K562 (cell line): ENCODE measurements around the gene PARD3. TPM values are rescaled to one million over a fixed set of nuclear protein-coding genes. Genes with fewer than 3 reads are reported as not detected.

Source experiments
- ATAC-seq: fragments of 200-7000 bp; cut with Tn5 transposase; 3 replicates; pipeline ENCODE4 v1.9.1; 2020; ENCODE audit warnings: moderate library complexity
- BruUV-seq: library from RNA; stranded (reverse); fragments of 400-500 nt; replicated peaks from 2 replicates; lab custom pipeline; 2021; lab: Mats Ljungman, UMichigan
- CTCF ChIA-PET: fragments of 300-600 bp; formaldehyde crosslinking; extraction: SDS; loops from one replicate; lab custom pipeline; 2021; ENCODE audit warnings: low intra/inter-chr PET ratio; lab: Yijun Ruan, JAX
- POLR2A ChIA-PET: fragments of 300-600, 350-650 bp; sonication (Branson Sonifier 250); formaldehyde crosslinking; extraction: SDS; loops from one replicate; lab custom pipeline; 2021; ENCODE audit warnings: antibody characterized with exemption, inconsistent platforms; lab: Yijun Ruan, JAX
- DNase-seq, 4 experiments: peaks; one replicate each; pipeline versions ENCODE4 v3.0.0 to v3.0.0-alpha.2; 2011 to 2018; ENCODE audit warnings: low spot score in 3 of 4, mixed read lengths in 3 of 4; ENCODE audit errors: extremely low read depth in 1 of 4
- FAIRE-seq: peaks from 2 replicates; lab custom pipeline; 2011; peaks lifted over from hg19 to GRCh38; lab: Jason Lieb, UNC
- H2AFZ ChIP-seq: 2 replicates; pipeline ENCODE4 v1.6.0; 2011; ENCODE audit warnings: low read depth, low read length, control low read depth, inconsistent platforms
- H3K27ac ChIP-seq: fragments of 200-600 bp; 3 replicates; pipeline ENCODE4 v1.8.0; 2011; ENCODE audit warnings: low read depth, mild to moderate bottlenecking, control low read depth, inconsistent platforms, low read length, moderate library complexity, mixed read lengths; ENCODE audit errors: extremely low read depth
- H3K27me3 ChIP-seq, 2 experiments: fragments of 300-600 bp in 1 of 2; 2 replicates in 1 of 2; 3 replicates in 1 of 2; pipeline versions ENCODE4 v1.6.0 to v1.8.0; 2011; ENCODE audit warnings: inconsistent platforms in 2 of 2, low read length in 2 of 2, mild to moderate bottlenecking in 1 of 2, mixed read lengths in 1 of 2, moderate library complexity in 1 of 2; ENCODE audit not compliant: control insufficient read depth in 2 of 2, insufficient read depth in 2 of 2
- H3K36me3 ChIP-seq: fragments of 300-600 bp; 3 replicates; pipeline ENCODE4 v1.8.0; 2011; ENCODE audit warnings: mild to moderate bottlenecking, low read length, inconsistent platforms; ENCODE audit not compliant: control insufficient read depth, insufficient read depth
- H3K4me1 ChIP-seq, 2 experiments: fragments of 200-600 bp in 1 of 2; replicated peaks in 1 of 2; 2 replicates in 1 of 2; 3 replicates in 1 of 2; pipeline versions ENCODE4 v1.5.1 to v1.8.0; 2011; ENCODE audit warnings: inconsistent platforms in 2 of 2, low read length in 2 of 2, mild to moderate bottlenecking in 1 of 2, mixed read lengths in 1 of 2, moderate library complexity in 1 of 2; ENCODE audit not compliant: control insufficient read depth in 2 of 2, insufficient read depth in 2 of 2
- H3K4me2 ChIP-seq: 2 replicates; pipeline ENCODE4 v1.6.1; 2011; ENCODE audit warnings: low read length, control low read depth, inconsistent platforms, mixed read lengths; ENCODE audit not compliant: insufficient read depth
- H3K4me3 ChIP-seq: fragments of 200-600 bp; sonication (generic), shearing (Covaris generic); 2 replicates; pipeline ENCODE4 v1.5.1; 2016; ENCODE audit warnings: control low read depth, inconsistent platforms
- H3K79me2 ChIP-seq: fragments of 200-600 bp; 3 replicates; pipeline ENCODE4 v1.8.0; 2011; ENCODE audit warnings: low read length, inconsistent platforms; ENCODE audit not compliant: control insufficient read depth, insufficient read depth
- H3K9ac ChIP-seq, 2 experiments: 2 replicates each; pipeline versions ENCODE4 v1.6.0 to v1.6.1; 2011; ENCODE audit warnings: low read depth in 2 of 2, low read length in 2 of 2, control low read depth in 1 of 2, inconsistent platforms in 1 of 2, mild to moderate bottlenecking in 1 of 2, mixed read lengths in 1 of 2; ENCODE audit not compliant: insufficient read depth in 1 of 2
- H3K9me1 ChIP-seq: one replicate; pipeline ENCODE4 v1.6.0; 2011; ENCODE audit warnings: inconsistent platforms, mild to moderate bottlenecking, low read length, moderate library complexity; ENCODE audit not compliant: control insufficient read depth, insufficient read depth
- H3K9me3 ChIP-seq: replicated peaks from 2 replicates; pipeline ENCODE4 v1.5.1; 2011; ENCODE audit warnings: low read depth, low read length, inconsistent platforms; ENCODE audit not compliant: control insufficient read depth, insufficient read depth
- H4K20me1 ChIP-seq: replicated peaks from 2 replicates; pipeline ENCODE4 v1.6.1; 2011; ENCODE audit warnings: low read length, inconsistent platforms, mixed read lengths; ENCODE audit not compliant: control insufficient read depth, insufficient read depth
- ARID1B ChIP-seq: fragments of 450-650 bp; IDR thresholded peaks from 2 replicates; pipeline ENCODE4 v1.6.1; 2016; ENCODE audit warnings: antibody characterized with exemption, mild to moderate bottlenecking, inconsistent platforms
- HDAC2 ChIP-seq: fragments of 450-650 bp; IDR thresholded peaks from 2 replicates; pipeline ENCODE4 v1.6.1; 2016; ENCODE audit warnings: mild to moderate bottlenecking
- HINFP ChIP-seq: fragments of 450-650 bp; conservative IDR thresholded peaks from 2 replicates; pipeline ENCODE4 v1.6.1; 2016; ENCODE audit warnings: missing genetic modification characterization, low read depth, mild to moderate bottlenecking, control low read depth, missing compliant biosample characterization
- HMGXB4 ChIP-seq: sonication (generic); formaldehyde crosslinking; IDR thresholded peaks from 2 replicates; pipeline ENCODE4 v1.8.1; 2023; ENCODE audit warnings: mild to moderate bottlenecking, missing genetic modification reagents
- KLF13 ChIP-seq: fragments of 450-650 bp; IDR thresholded peaks from 2 replicates; pipeline ENCODE4 v1.6.1; 2016; ENCODE audit warnings: missing genetic modification characterization, low read depth, mild to moderate bottlenecking, missing compliant biosample characterization, moderate library complexity, borderline replicate concordance
- POLR3G ChIP-seq: IDR thresholded peaks from 2 replicates; pipeline ENCODE4 v1.6.1; 2011; ENCODE audit not compliant: insufficient read length, insufficient replicate concordance; ENCODE audit errors: extremely low read depth
- SNAPC5 ChIP-seq: fragments of 250-450 bp; sonication (Bioruptor Pico); IDR thresholded peaks from 2 replicates; pipeline ENCODE4 v1.8.0; 2021; ENCODE audit warnings: moderate library complexity, mild to moderate bottlenecking, inconsistent platforms
- SP2 ChIP-seq: IDR thresholded peaks from 2 replicates; pipeline ENCODE4 v1.6.1; 2011; ENCODE audit warnings: mild to moderate bottlenecking, low read depth, low read length, moderate library complexity; ENCODE audit not compliant: poor library complexity, severe bottlenecking; ENCODE audit errors: extremely low read depth
- SRSF3 ChIP-seq: fragments of 200-400 bp; formaldehyde crosslinking; IDR thresholded peaks from 2 replicates; pipeline ENCODE4 v1.6.1; 2016; ENCODE audit warnings: mild to moderate bottlenecking, low read length, moderate library complexity; ENCODE audit not compliant: insufficient read depth
- THRB ChIP-seq: fragments of 450-650 bp; formaldehyde crosslinking; conservative IDR thresholded peaks from 2 replicates; pipeline ENCODE4 v1.4.0; 2022; ENCODE audit warnings: mild to moderate bottlenecking, missing genetic modification characterization
- U2AF2 ChIP-seq: fragments of 200-400 bp; formaldehyde crosslinking; optimal IDR thresholded peaks from 2 replicates; pipeline ENCODE3; 2017; ENCODE audit warnings: low read depth, mild to moderate bottlenecking, low read length
- XRCC5 ChIP-seq: fragments of 200-400 bp; formaldehyde crosslinking; IDR thresholded peaks from 2 replicates; pipeline ENCODE4 v1.6.1; 2017; ENCODE audit warnings: low read depth, mild to moderate bottlenecking, low read length
- ZNF449 ChIP-seq: fragments of 250-450 bp; sonication (Bioruptor Pico); IDR thresholded peaks from 2 replicates; pipeline ENCODE4 v1.8.0; 2022; ENCODE audit warnings: moderate library complexity, mild to moderate bottlenecking, inconsistent platforms
- ZNF586 ChIP-seq: fragments of 450-650 bp; formaldehyde crosslinking; conservative IDR thresholded peaks from 2 replicates; pipeline ENCODE4 v1.4.0; 2020; ENCODE audit warnings: mild to moderate bottlenecking, moderate library complexity
- ZNF764 ChIP-seq: fragments of 250-450 bp; sonication (Bioruptor Pico); IDR thresholded peaks from 2 replicates; pipeline ENCODE4 v1.4.0; 2020; ENCODE audit warnings: low read depth, mild to moderate bottlenecking, moderate library complexity
- ZNF785 ChIP-seq: fragments of 250-450 bp; sonication (Bioruptor Pico); IDR thresholded peaks from 2 replicates; pipeline ENCODE4 v1.4.0; 2020; ENCODE audit warnings: mild to moderate bottlenecking
- WGBS: fragments of 100-300 bp; shearing (Covaris generic); methylation state at CpG from one replicate; pipeline ENCODE4 v1.1.6; 2016; ENCODE audit warnings: low coverage, mixed read lengths; ENCODE audit not compliant: insufficient coverage; ENCODE audit errors: missing lambda C conversion rate; 5-methylcytosine and 5-hydroxymethylcytosine counted together
- in situ Hi-C: fragments of 300-500 bp; cut with MboI; formaldehyde crosslinking; loops from 4 replicates; pipeline ENCODE4 v1.15.0; 2018; ENCODE audit warnings: inconsistent platforms, mixed read lengths
- intact Hi-C: fragments of 100-400 bp; cut with micrococcal nuclease; formaldehyde crosslinking; loops from 2 replicates; pipeline ENCODE4 v1.14.2; 2022
- polyA plus RNA-seq, 8 experiments: library from polyadenylated mRNA; depleted of rRNA in 4 of 8; stranded (reverse) in 5 of 8; unstranded in 3 of 8; fragments of >200 nt; fragmentation: Nextera tagmentation in 2 of 8; fragmentation: Illumina TruSeq in 1 of 8; extraction: Ambion mirVana in 2 of 8; extraction: Trizol in 1 of 8; gene quantifications; 2 replicates each; pipeline versions ENCODE4 v1.2.1 to v1.2.3, GENCODE V29; 2011 to 2014; ENCODE audit warnings: inconsistent platforms in 1 of 8, missing spikeins in 1 of 8
- total RNA-seq, 7 experiments: library from RNA; depleted of rRNA in 6 of 7; stranded (reverse); fragments of >200 nt in 6 of 7; fragmentation: Illumina TruSeq in 2 of 7; extraction: Trizol in 2 of 7; gene quantifications; 2 replicates each; pipeline versions ENCODE4 v1.2.1 to v1.2.3, GENCODE V29; 2011 to 2021; ENCODE audit warnings: low replicate concordance in 1 of 7

Gene PARD3
- total and polyA plus RNA-seq, 9 of the 15 experiments (the other 6 are each of a cell fraction or from before 2014, with no cell fraction given) = 2.7 to 11.7 (median 7.7) TPM

- FAIRE-seq (no peak), DNase-seq (no peak), ATAC-seq (no peak)
- H2AFZ ChIP-seq = no peak overlapping the region
- intact Hi-C loops (no loop called here), in situ Hi-C loops (no loop called here)
- no peak overlapping the region for H3K4me3 ChIP-seq
- no TSS peak for BruUV-seq
- H3K9me1 ChIP-seq = no peaks in the 10 kb centered on the region
- ChIA-PET POLR2A (interaction anchor here (0.7 to 0.9 kb wide), 2 partner anchors 9 to 22 kb away, joined by 3 read pairs; no protein-coding TSS in a partner anchor), CTCF (no interaction called here)
- H3K27me3 ChIP-seq = no peaks in the 10 kb centered on the region
- 21% methylated on average over 3 of the region's 3 CpGs for WGBS
- H3K4me2 ChIP-seq = no peak overlapping the region
- H3K9me3 ChIP-seq = no peaks in the 10 kb centered on the region
- no peak overlapping the region for H3K9ac ChIP-seq
- no peaks in the 10 kb centered on the region; the same call in 1 of the 2 replicates for H4K20me1 ChIP-seq
- no peaks in the 10 kb centered on the region for H3K79me2 ChIP-seq
- no peaks in the 10 kb centered on the region for H3K36me3 ChIP-seq
- no peak overlapping the region for H3K27ac ChIP-seq
- H3K4me1 ChIP-seq = peaks cover 0 to 4% of the 10 kb centered on the region in 2 experiments; a peak in 2 of 5 replicates
- TF ChIP-seq U2AF2 (no peak), HMGXB4 (no peak), XRCC5 (no peak), KLF13 (no peak), ZNF586 (CRISPR knock-in tag) (no peak), HINFP (no peak), ZNF785 (CRISPR knock-in tag) (no peak), SNAPC5 (CRISPR knock-in tag) (no peak), ZNF449 (no peak), ZNF764 (CRISPR knock-in tag) (no peak), HDAC2 (no peak), SP2 (no peak), THRB (CRISPR knock-in tag) (no peak), SRSF3 (no peak), ARID1B (no peak), POLR3G (no peak)
Measured at GRCh38 chr10:34778237-34778636, 36.9 kb downstream of the PARD3 start.
